ENCODE data around the gene PCARE.

Gene PCARE

GRCh38 chr2:29015701-29016470 lies 58.4 kb downstream of the PCARE start:
- Histone ChIP-seq H3K27ac (no peak overlapping the region), H3K4me3 (no peak overlapping the region), H3K9me3 (ENCODE audit: low read depth, low read length) (no peaks in the 10 kb centered on the region), H3K9ac (ENCODE audit: insufficient read length) (no peak overlapping the region), H3K36me3 (ENCODE audit: insufficient read depth, low read length) (no peaks in the 10 kb centered on the region)
- TF ChIP-seq FOXP2 (optimal IDR thresholded peaks at IDR 0.05; ENCODE audit: control extremely low read depth, extremely low read length, insufficient read depth) (no peak), EZH2 (IDR thresholded peaks at IDR 0.05) (no peak), POLR2AphosphoS5 (IDR thresholded peaks at IDR 0.05; ENCODE audit: borderline replicate concordance, low read depth, low read length) (no peak)
- DNase-seq (ENCODE audit: low read depth, low spot score) = no peak

GRCh38 chr2:29014811-29015421 lies 59.4 kb downstream of the PCARE start:
- TF ChIP-seq EZH2 (IDR thresholded peaks at IDR 0.05) (no peak), FOXP2 (optimal IDR thresholded peaks at IDR 0.05; ENCODE audit: control extremely low read depth, extremely low read length, insufficient read depth) (no peak), POLR2AphosphoS5 (IDR thresholded peaks at IDR 0.05; ENCODE audit: borderline replicate concordance, low read depth, low read length) (no peak)
- DNase-seq (ENCODE audit: low read depth, low spot score) = no peak
- Histone ChIP-seq H3K9me3 (ENCODE audit: low read depth, low read length) (no peaks in the 10 kb centered on the region), H3K9ac (ENCODE audit: insufficient read length) (no peak overlapping the region), H3K4me3 (no peak overlapping the region), H3K27ac (no peak overlapping the region), H3K36me3 (ENCODE audit: insufficient read depth, low read length) (no peaks in the 10 kb centered on the region)

- H3K9ac ChIP-seq (ENCODE audit: insufficient read length) = no peak overlapping the region
- no peak for DNase-seq (ENCODE audit: low read depth, low spot score)
- no peak overlapping the region for H3K4me3 ChIP-seq
- no peak overlapping the region for H3K27ac ChIP-seq
- no peaks in the 10 kb centered on the region for H3K36me3 ChIP-seq (ENCODE audit: insufficient read depth, low read length)
- H3K9me3 ChIP-seq (ENCODE audit: low read depth, low read length) = no peaks in the 10 kb centered on the region
- TF ChIP-seq FOXP2 (optimal IDR thresholded peaks at IDR 0.05; ENCODE audit: control extremely low read depth, extremely low read length, insufficient read depth) = no peak
Measured at GRCh38 chr2:29014331-29014730, 60.0 kb downstream of the PCARE start.

GRCh38 chr2:29013057-29013780 lies 61.1 kb downstream of the PCARE start:
- H3K9ac ChIP-seq (ENCODE audit: insufficient read length) = no peak overlapping the region
- no peak for DNase-seq (ENCODE audit: low read depth, low spot score)
- no peak overlapping the region for H3K4me3 ChIP-seq
- no peak for TF ChIP-seq POLR2AphosphoS5 (IDR thresholded peaks at IDR 0.05; ENCODE audit: borderline replicate concordance, low read depth, low read length)
- TF ChIP-seq EZH2 (IDR thresholded peaks at IDR 0.05) = no peak
- no peak for TF ChIP-seq FOXP2 (optimal IDR thresholded peaks at IDR 0.05; ENCODE audit: control extremely low read depth, extremely low read length, insufficient read depth)
- no peaks in the 10 kb centered on the region for H3K9me3 ChIP-seq (ENCODE audit: low read depth, low read length)
- H3K36me3 ChIP-seq (ENCODE audit: insufficient read depth, low read length) = no peaks in the 10 kb centered on the region
- no peak overlapping the region for H3K27ac ChIP-seq

- Histone ChIP-seq H3K9ac (ENCODE audit: insufficient read length) (no peak overlapping the region), H3K9me3 (ENCODE audit: low read depth, low read length) (no peaks in the 10 kb centered on the region), H3K36me3 (ENCODE audit: insufficient read depth, low read length) (no peaks in the 10 kb centered on the region), H3K27ac (no peak overlapping the region), H3K4me3 (no peak overlapping the region)
- TF ChIP-seq EZH2 (IDR thresholded peaks at IDR 0.05) (no peak), FOXP2 (optimal IDR thresholded peaks at IDR 0.05; ENCODE audit: control extremely low read depth, extremely low read length, insufficient read depth) (no peak), POLR2AphosphoS5 (IDR thresholded peaks at IDR 0.05; ENCODE audit: borderline replicate concordance, low read depth, low read length) (no peak)
- DNase-seq (ENCODE audit: low read depth, low spot score) = no peak
Measured at GRCh38 chr2:29012211-29012681, 62.1 kb downstream of the PCARE start.

Measured in SK-N-MC (cell line).